Suprapubic skin (tissue), 4 donors: ENCODE measurements around the gene ATP6V0B. TPM values are rescaled to one million over a fixed set of nuclear protein-coding genes. Genes with fewer than 3 reads are reported as not detected.

ENCODE experiments used
- DNase-seq, 2 donors: peaks; one replicate each; pipeline ENCODE4 v3.0.0-alpha.2; 2019; ENCODE audit warnings: low spot score in 2 of 2
- H3K27ac ChIP-seq: fragments of 200-600 bp; sonication (generic); one replicate; pipeline ENCODE4 v1.5.1; 2019
- H3K27me3 ChIP-seq: fragments of 200-600 bp; sonication (generic); one replicate; pipeline ENCODE4 v1.5.1; 2019
- H3K36me3 ChIP-seq: fragments of 200-600 bp; sonication (generic); one replicate; pipeline ENCODE4 v1.5.1; 2019
- H3K4me1 ChIP-seq: fragments of 200-600 bp; sonication (generic); one replicate; pipeline ENCODE4 v1.5.1; 2019
- H3K4me3 ChIP-seq: fragments of 200-600 bp; sonication (generic); one replicate; pipeline ENCODE4 v1.5.1; 2019; ENCODE audit warnings: mild to moderate bottlenecking
- H3K9me3 ChIP-seq: fragments of 200-600 bp; sonication (generic); one replicate; pipeline ENCODE4 v1.5.1; 2019
- EP300 ChIP-seq: sonication (generic); formaldehyde crosslinking; IDR thresholded peaks from one replicate; pipeline ENCODE4 v1.6.1; 2017; ENCODE audit warnings: antibody characterized with exemption
- POLR2A ChIP-seq, 2 donors: fragments of 450-650 bp; IDR thresholded peaks; one replicate each; pipeline ENCODE4 v1.6.1; 2017; ENCODE audit warnings: antibody characterized with exemption in 2 of 2, mild to moderate bottlenecking in 2 of 2, moderate library complexity in 2 of 2
- POLR2AphosphoS5 ChIP-seq, 3 donors: sonication (generic); formaldehyde crosslinking; IDR thresholded peaks; one replicate each; pipeline ENCODE4 v1.6.1; 2017; ENCODE audit warnings: antibody characterized with exemption in 3 of 3
- WGBS: methylation state at CpG from one replicate; pipeline ENCODE4 v1.1.5; 2018; 5-methylcytosine and 5-hydroxymethylcytosine counted together
- total RNA-seq, 4 donors: library from RNA; depleted of rRNA; stranded (reverse); fragments of >200 nt; gene quantifications; one replicate each; pipeline ENCODE4 v1.1.0, GENCODE V29; 2016
- TF ChIP-seq, protein P1 (sequence below), 2 donors: fragments of 200-600 bp in 1 of 2; fragments of 450-650 bp in 1 of 2; sonication (generic) in 1 of 2; IDR thresholded peaks; one replicate each; pipeline ENCODE4 v1.5.1; 2016 to 2019; ENCODE audit warnings: antibody characterized with exemption in 2 of 2, mild to moderate bottlenecking in 1 of 2, moderate library complexity in 1 of 2

Gene ATP6V0B
- total RNA-seq, 4 donors from 2014 or later, result 95.2 to 193 (median 150) TPM

DNA sequence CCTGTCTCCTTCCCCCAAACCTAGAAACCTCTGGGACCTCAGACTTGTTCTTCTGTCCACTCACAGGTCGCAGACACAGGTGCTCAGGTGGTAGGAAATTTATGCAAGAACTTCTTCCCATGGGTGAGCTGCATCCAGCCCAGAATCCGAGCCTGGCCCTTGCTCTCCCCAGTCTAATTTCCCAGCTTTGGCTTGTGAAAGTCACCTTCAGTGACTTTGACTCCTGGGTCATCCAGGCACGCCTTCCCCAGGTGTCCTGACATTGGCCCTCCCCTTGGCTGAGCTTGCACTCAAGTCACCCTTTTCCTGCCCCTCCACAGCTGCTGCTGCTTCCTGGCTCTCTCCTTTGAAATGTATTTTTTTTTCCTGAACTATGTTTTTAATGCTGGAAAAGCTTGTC lies 21.4 kb upstream of the ATP6V0B start:
- Histone ChIP-seq H3K4me3 (no peak overlapping the region), H3K4me1 (peaks cover 9% of the 10 kb centered on the region), H3K27me3 (no peaks in the 10 kb centered on the region), H3K27ac (no peak overlapping the region), H3K36me3 (peaks cover 30% of the 10 kb centered on the region), H3K9me3 (no peaks in the 10 kb centered on the region)
- 72% methylated on average over 3 of the region's 3 CpGs for WGBS
- TF ChIP-seq EP300, result no peak
- TF ChIP-seq POLR2A (IDR thresholded peaks at IDR 0.05), result no peak
- no peak for TF ChIP-seq POLR2AphosphoS5 (IDR thresholded peaks at IDR 0.05)
- TF ChIP-seq, protein P1, sequence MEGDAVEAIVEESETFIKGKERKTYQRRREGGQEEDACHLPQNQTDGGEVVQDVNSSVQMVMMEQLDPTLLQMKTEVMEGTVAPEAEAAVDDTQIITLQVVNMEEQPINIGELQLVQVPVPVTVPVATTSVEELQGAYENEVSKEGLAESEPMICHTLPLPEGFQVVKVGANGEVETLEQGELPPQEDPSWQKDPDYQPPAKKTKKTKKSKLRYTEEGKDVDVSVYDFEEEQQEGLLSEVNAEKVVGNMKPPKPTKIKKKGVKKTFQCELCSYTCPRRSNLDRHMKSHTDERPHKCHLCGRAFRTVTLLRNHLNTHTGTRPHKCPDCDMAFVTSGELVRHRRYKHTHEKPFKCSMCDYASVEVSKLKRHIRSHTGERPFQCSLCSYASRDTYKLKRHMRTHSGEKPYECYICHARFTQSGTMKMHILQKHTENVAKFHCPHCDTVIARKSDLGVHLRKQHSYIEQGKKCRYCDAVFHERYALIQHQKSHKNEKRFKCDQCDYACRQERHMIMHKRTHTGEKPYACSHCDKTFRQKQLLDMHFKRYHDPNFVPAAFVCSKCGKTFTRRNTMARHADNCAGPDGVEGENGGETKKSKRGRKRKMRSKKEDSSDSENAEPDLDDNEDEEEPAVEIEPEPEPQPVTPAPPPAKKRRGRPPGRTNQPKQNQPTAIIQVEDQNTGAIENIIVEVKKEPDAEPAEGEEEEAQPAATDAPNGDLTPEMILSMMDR (IDR thresholded peaks at IDR 0.05), result no peak
- no peak for DNase-seq

DNA sequence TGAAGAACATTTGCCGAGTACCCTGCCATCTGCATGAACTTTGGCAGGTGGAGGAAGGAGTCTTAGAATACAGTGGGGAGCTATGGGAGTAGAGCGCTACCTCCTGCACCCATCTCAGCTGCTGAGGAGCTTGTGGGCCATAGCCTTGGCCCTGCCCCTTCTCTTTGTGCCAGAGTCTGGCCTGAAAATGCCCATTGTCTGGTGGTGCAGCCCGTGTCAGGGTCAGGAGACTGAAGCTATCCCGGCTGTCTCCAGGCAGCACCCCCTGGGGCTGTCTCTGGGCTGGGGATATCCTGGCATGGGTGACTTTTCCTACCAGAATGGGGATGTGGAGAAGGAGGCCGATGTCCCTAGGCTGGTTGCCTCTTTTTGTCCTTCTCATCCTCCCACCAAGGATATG lies 20.7 kb upstream of the ATP6V0B start:
- Histone ChIP-seq H3K4me1 (peaks cover 2% of the 10 kb centered on the region), H3K4me3 (no peak overlapping the region), H3K27ac (no peak overlapping the region), H3K36me3 (peaks cover 37% of the 10 kb centered on the region), H3K9me3 (no peaks in the 10 kb centered on the region), H3K27me3 (no peaks in the 10 kb centered on the region)
- no peak for TF ChIP-seq POLR2AphosphoS5 (IDR thresholded peaks at IDR 0.05)
- TF ChIP-seq, protein P1 (IDR thresholded peaks at IDR 0.05), result no peak
- no peak for TF ChIP-seq POLR2A (IDR thresholded peaks at IDR 0.05)
- no peak for TF ChIP-seq EP300
- WGBS, result 86% methylated on average over 5 of the region's 5 CpGs
- no peak for DNase-seq

DNA sequence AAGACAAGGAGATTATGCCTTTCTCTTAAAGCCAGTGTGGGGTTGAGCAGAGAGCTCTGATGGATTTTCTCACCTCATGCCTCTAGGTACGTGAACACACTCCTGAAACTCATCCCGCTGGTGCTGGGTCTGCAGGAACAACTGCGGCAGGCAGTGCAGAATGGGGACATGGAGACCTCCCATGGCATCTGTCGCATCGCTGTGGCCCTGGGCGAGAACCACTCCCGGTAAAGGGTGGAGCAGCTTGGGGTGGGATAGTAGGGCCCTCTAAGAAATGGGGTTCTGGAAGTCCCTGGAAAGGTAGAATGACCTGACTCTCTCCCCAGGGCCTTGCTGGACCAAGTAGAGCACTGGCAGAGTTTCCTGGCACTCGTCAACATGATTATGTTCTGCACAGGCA lies 18.5 kb upstream of the ATP6V0B start:
- 97% methylated on average over 8 of the region's 8 CpGs for WGBS
- peaks cover 51% of the 10 kb centered on the region for H3K36me3 ChIP-seq
- TF ChIP-seq EP300, result no peak
- no peak for TF ChIP-seq POLR2AphosphoS5 (IDR thresholded peaks at IDR 0.05)
- no peak for TF ChIP-seq POLR2A (IDR thresholded peaks at IDR 0.05)
- TF ChIP-seq, protein P1 (IDR thresholded peaks at IDR 0.05), result no peak

DNA sequence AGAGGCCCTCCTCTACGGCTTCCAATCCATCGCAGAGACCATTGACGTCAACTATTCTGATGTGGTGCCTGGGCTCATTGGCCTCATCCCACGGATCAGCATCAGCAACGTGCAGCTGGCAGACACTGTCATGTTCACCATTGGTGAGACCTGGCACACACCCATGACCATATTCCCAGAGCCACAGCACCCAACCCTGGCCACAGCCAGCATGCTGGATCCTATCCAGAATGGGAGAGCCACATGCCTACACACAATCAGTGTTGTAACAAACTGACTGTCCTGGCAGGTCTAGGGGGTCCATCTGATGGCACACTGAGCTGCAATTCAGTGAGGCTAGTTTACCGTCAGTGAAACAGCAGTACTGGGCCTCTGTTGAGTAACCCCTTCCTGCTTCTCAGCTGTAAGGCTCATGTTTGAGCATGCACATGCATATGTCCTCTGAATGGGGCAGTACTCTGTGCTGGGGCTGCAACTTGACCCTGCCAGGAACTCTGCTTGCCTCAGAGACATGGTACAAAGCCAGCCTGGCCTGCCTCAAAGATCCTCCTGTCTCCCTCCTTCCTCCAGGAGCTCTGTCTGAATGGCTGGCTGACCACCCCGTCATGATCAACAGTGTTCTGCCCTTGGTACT lies 17.2 kb upstream of the ATP6V0B start:
- 87% methylated on average over 7 of the region's 7 CpGs for WGBS
- Histone ChIP-seq H3K27me3 (no peaks in the 10 kb centered on the region), H3K9me3 (no peaks in the 10 kb centered on the region), H3K36me3 (peaks cover 62% of the 10 kb centered on the region), H3K4me1 (no peaks in the 10 kb centered on the region), H3K27ac (no peak overlapping the region), H3K4me3 (no peak overlapping the region)
- TF ChIP-seq EP300 (no peak), POLR2AphosphoS5 (IDR thresholded peaks at IDR 0.05) (no peak), POLR2A (IDR thresholded peaks at IDR 0.05) (no peak)
- TF ChIP-seq, protein P1 (IDR thresholded peaks at IDR 0.05), result no peak
- no peak for DNase-seq

More for the DNA sequence above, 18.5 kb upstream of the ATP6V0B start:
- Histone ChIP-seq H3K27me3 (no peaks in the 10 kb centered on the region), H3K4me3 (no peak overlapping the region), H3K9me3 (no peaks in the 10 kb centered on the region), H3K4me1 (no peaks in the 10 kb centered on the region), H3K27ac (no peak overlapping the region)
- no peak for DNase-seq

GRCh38 chr1:43958351-43959255 lies 16.2 kb upstream of the ATP6V0B start:
- H3K9me3 ChIP-seq, result no peaks in the 10 kb centered on the region
- TF ChIP-seq, protein P1 (IDR thresholded peaks at IDR 0.05), result no peak
- TF ChIP-seq POLR2A (IDR thresholded peaks at IDR 0.05), result no peak
- no peak for TF ChIP-seq POLR2AphosphoS5 (IDR thresholded peaks at IDR 0.05)
- TF ChIP-seq EP300, result no peak
- H3K4me3 ChIP-seq, result no peak overlapping the region
- no peaks in the 10 kb centered on the region for H3K27me3 ChIP-seq
- no peaks in the 10 kb centered on the region for H3K4me1 ChIP-seq
- H3K36me3 ChIP-seq, result peaks cover 69% of the 10 kb centered on the region
- no peak overlapping the region for H3K27ac ChIP-seq
- no peak for DNase-seq
- WGBS, result 88% methylated on average over 9 of the region's 9 CpGs
